COLO829 (cell line): Measurements from ENCODE around the gene FAM53B.
"Not testable (repeated sequence)": the region's sequence is repeated elsewhere in the genome, so short reads cannot be mapped to it uniquely, and the experiment has no call there.

Experiments
- DNase-seq: peaks from one replicate; pipeline ENCODE4 v3.0.0; 2012; ENCODE audit warnings: low spot score

The FAM53B gene

GRCh38 chr10:124626759-124627380, 117.3 kb downstream of the FAM53B start:
- no peak for DNase-seq

- DNase-seq = no peak
These were observed 118.3 kb downstream of the FAM53B start for GRCh38 chr10:124625831-124626238.

- no peak for DNase-seq
These were observed 119.3 kb downstream of the FAM53B start for GRCh38 chr10:124624895-124625294.

DNA sequence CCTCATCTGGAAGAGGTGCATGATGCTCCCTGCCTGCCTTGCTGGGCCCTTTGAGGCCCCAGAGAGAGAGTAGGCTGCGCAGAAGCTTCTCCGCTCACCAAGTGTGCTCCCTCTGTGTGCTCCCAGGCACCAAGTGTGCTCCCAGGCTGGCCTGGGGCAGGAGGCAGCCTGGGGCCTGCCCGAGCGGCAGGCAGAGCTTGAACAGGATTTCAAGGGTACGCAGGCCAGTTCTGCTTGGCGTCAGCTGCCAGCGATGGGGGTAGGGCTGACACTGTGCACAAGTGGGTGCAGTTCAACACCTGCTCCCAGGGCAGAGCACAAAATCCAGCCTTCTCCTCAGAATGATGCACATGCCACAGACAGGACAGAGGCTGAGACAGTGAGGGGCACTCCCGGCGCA, 119.7 kb downstream of the FAM53B start:
- DNase-seq = no peak

DNA sequence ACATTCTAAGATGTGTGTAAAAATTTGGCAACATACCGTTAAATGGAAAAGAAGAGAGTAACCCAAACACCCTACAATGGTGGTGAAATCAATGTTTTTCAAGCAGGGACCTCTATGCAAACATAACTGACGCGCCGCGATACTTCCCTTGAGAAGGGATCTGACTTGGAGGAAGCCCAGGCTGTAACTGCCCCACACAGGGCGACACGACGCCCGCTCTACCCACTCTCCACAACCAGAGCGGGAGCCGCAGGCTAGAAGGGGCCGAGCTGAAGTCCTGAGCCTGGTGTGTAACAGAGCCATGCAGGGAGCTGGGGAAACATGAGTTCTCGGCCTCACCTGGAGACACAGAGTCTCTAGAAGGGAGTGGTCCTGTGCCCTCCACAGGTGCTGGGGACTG, 120.2 kb downstream of the FAM53B start:
- DNase-seq = no peak

DNA sequence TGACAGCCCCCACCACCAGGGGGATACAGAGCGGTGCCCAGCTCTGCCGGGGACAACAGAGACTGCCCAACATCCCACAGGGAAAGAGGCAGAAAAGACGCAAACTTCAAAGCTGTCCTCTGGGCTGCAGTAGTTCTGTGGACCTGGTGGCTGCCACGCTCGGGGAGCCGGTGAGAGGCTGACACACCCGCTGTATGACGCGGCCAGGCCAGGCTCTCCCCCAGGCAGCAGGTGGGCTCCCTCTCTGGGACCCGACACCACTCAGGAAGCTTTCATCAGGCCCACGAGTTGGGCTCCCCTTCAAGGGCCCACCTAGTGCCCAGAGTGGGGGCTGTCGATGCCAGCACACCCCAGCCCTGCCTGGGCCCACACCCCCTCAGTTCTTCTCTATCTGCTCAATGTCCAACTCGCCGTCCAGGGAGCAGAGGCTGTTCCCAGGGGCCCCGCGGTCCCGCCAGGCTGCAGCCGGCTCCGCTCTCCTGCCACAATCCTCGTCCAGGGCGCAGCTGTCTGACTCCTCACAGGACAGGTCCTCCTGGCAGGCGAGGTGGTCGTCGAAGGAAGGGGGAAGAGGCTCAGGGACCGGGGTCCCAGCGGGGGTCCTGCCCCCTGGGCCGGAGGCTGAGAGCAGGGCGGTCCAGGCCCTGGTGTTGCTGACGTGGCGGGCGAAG, 121.2 kb downstream of the FAM53B start:
- no peak for DNase-seq

- DNase-seq = no peak
These were observed 122.0 kb downstream of the FAM53B start for GRCh38 chr10:124622158-124622557.

DNA sequence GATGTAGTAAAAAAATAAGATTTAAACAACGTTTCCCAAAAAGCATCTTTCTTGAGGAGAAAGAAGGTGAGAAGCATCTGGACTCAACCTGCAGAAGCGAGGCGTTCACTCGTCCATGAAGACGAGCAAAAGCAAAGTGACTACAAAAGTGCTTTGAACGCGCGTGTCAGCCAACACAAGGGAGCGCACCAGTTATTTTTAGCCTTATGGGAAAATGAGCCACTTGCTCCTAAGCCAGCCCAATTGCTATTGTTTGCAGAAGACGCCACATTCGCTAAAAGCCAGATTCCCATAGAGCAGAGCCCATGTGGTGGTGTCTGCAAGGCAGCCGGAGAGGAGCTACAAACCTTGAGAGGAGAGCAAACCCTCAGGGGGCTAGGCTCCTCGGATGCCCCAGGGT, 122.5 kb downstream of the FAM53B start:
- no peak for DNase-seq

DNA sequence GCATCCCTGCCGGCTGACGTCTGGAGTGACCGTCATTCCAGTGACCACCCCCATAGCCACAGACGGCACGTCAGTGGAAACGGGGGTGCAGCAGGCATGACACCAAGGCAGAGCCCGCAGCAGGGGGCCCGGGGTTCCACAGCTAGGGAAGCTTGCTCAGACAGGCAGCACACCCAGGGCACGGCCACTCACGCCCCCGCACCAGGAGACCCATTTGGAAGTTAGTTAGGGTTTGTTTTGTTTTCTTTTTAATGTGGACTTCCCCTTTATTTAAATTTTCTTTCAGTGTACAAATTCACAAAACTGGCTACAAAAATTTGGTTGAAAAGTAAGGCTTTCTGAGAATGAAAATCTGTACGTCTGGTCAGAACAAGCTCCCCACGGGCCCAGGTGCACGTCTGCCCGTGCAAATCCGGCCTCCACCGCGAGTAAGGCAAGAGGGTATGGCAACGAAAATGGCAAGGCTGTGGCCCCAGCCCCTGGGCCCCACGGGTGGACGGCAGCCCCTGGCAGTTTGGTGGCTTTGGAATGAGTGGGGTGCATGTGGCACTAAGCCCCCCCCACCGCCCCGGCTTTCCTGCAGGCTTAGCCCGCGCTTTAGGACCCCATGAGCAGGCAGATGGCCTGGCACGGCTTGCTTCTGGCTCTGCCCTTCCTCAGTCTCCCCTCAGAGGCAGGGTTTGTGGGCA, 124.2 kb downstream of the FAM53B start:
- DNase-seq = no peak

- DNase-seq = no peak
These were observed 125.0 kb downstream of the FAM53B start for GRCh38 chr10:124619195-124619594.

DNA sequence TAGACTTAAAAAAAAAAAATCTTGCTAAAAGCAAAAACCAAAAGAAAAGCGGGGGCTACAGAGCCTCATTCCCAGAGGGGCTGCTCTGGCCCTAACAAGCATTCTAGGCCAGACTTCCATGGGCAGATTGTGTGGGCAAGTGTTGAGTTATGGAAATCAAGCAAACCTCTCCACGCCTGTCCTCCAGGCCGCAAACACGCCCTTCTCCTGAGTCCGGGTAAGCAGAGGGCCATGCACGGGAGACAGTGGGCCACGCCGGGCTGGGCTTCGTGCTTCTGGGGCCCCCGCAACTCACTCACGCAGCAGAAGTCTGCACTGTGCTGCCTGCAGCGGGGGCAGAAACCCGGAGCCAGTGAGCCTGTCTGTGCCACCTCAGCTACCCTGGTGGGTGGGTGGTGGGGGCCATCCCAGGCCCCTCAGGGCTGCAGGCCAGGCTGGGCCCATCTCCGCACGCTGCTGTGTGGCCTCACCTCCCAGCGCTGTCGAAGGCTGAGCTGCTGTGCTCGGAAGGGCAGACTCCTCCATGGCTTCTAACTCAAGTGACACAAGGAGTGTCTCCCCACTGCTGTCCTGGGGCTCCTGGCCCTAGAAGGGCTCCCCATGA, 125.6 kb downstream of the FAM53B start:
- DNase-seq = no peak

GRCh38 chr10:124616836-124617130, 127.4 kb downstream of the FAM53B start:
- no peak for DNase-seq

DNA sequence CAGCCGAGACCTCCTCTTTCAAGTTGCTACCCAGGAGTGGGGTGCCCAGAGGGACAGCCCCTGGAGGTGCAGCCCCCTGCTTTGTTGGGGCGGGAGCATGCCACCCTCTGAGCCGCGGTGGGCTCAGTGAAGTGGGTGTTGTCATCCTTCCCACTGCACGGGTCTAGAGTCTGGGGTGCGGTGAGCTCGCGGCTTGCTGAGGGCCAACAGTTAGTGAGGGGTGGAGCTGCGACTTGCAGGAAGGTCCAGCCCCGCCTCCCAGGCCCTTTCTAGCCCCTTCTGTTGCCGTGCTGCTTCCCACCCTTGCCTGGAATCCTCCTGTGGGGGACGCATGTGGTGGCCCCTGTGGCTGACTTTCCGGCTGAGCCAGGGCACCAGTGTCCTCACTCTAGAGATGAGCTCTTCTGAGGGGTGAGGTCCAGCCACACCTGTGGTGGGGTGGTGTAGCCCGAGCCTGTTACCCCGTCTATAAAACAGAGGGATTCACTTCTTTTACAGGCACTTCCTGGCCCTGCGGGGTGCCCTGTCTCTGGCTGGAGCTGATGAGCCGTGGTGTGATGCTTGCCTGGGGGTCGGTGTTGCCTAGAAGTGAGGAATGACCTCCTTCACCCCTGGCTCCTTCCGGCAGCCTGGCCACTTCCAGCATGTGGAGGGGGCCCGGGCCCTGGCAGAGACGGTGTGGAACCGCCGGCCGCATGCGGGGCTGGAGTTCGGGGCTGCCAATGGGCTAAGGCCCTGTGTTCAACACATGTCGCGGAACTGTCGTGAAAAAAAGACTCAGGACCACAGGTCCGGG, 127.9 kb downstream of the FAM53B start:
- DNase-seq = no peak

GRCh38 chr10:124615259-124615658, 128.9 kb downstream of the FAM53B start:
- DNase-seq = no peak

DNA sequence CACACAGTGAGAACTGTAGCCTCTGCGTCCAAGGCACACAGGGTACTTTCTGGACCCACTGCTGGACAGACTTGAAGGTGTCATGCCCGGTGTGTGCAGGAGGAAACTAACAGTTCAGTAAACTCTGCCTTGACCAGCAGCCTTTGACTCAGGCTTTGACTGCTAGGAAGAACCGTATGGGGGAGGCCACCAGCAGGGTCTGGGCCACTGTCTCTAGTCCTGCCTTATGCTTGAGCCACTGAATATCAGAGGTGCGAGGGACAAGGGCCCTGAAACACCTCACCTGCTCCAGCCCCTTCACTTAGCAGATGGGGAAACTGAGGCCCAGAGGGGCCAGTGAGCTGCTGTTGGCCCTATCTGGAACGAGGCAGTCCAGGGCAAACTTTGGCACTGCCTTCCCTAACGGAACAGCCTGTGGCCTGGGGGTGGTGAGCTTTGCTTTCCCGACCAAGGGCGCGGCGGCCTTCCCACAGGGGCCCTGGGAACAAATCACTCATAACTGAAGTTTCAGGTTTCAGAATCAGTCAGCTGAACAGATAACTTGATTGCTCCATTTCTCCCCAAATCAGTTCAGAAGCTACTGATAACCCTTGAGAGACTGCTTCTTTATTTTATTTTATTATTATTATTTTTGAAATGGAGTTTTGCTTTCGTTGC, 130.0 kb downstream of the FAM53B start:
- DNase-seq = no peak

DNA sequence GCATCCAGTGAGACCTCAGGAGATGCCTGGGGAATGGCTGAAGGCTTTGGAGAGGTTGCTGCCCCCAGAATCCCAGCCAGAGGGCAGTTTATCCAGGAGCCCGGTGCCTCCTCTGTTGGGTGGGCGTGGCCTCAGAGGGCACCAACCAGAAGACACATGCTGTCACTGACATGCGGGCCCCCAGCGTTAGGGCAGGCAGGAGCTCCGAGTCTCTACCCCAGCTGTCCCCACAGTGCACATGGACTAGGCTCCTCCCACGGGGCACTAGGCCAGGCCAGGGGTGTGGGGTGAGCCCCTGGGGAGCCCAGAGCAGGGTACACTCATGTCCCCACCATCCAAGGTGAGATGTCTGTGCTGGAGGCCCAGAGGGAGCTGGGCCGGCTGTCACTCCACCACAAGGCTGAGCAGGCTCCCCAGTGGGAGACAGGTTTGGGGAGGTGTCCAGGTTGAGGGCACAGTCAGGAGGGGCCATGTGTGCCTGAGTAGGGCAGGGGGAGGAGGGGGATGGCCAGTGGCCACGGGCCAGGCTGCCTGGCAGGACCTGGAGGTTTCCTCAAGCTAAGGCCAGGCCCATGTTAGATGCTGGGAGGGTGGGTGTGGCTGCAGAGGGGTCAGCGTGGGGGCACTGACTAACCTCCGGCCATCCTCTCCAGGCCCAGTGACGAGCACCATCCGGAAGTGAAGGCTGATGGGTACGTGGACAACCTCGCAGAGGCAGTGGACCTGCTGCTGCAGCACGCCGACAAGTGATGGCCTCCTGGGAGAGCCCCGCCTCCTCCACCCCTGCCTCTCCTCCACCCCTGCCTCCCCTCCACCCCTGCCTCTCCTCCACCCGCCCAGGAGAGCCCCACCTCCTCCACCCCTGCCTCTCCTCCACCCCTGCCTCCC, 131.3 kb downstream of the FAM53B start:
- DNase-seq = peak; percentile 8

DNA sequence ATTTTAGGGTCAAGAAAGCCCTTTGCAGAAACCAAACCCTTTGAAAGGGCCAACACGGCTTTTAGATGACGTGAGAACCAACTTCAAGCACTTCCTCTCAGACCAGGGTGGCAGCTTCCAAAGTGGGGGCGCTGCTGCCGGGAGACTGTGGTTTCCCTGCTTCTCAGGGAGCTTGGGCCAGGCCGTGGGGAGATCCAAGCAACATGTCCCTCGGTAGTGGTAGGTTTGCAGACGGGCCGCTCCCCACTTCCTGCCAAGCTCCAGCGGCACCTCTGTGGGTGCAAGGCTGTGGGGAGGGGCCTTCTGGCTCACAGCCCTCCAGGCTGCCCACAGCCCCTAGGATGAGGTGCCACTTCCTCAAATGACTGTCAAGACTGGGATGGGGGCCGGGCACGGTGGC, 132.4 kb downstream of the FAM53B start:
- DNase-seq = no peak

- not testable (repeated sequence) for DNase-seq
These were observed 133.3 kb downstream of the FAM53B start for GRCh38 chr10:124610851-124611250.

- DNase-seq = not testable (repeated sequence)
These were observed 134.0 kb downstream of the FAM53B start for GRCh38 chr10:124610186-124610585.

GRCh38 chr10:124609698-124610097, 134.5 kb downstream of the FAM53B start:
- no peak for DNase-seq
